SK-N-SH treated with all-trans-retinoic acid at 6 μM for 48 hours (cell line): ENCODE measurements around the gene PRPF19.

Source experiments
- ARNTL ChIP-seq: fragments of 450-650 bp; formaldehyde crosslinking; IDR thresholded peaks from 2 replicates; pipeline ENCODE4 v1.5.0; 2020; ENCODE audit warnings: low read depth, mild to moderate bottlenecking, moderate library complexity, borderline replicate concordance
- BACH2 ChIP-seq: fragments of 250-450 bp; sonication (Bioruptor Pico); IDR thresholded peaks from 2 replicates; pipeline ENCODE4 v1.9.0; 2021; ENCODE audit warnings: mild to moderate bottlenecking, borderline replicate concordance
- CSDC2 ChIP-seq: fragments of 250-450 bp; sonication (Bioruptor Pico); IDR thresholded peaks from 2 replicates; pipeline ENCODE4 v1.5.0; 2020; ENCODE audit warnings: mild to moderate bottlenecking, moderate library complexity
- ESRRG ChIP-seq: fragments of 250-450 bp; sonication (Bioruptor Pico); IDR thresholded peaks from 2 replicates; pipeline ENCODE4 v1.6.1; 2021; ENCODE audit warnings: mild to moderate bottlenecking
- OSR1 ChIP-seq: fragments of 250-450 bp; sonication (Bioruptor Pico); IDR thresholded peaks from 2 replicates; pipeline ENCODE4 v1.8.0; 2022; ENCODE audit warnings: moderate library complexity, mild to moderate bottlenecking, inconsistent platforms
- ZC3H10 ChIP-seq: fragments of 250-450 bp; sonication (Bioruptor Pico); IDR thresholded peaks from 2 replicates; pipeline ENCODE4 v1.5.1; 2021; ENCODE audit warnings: mild to moderate bottlenecking, moderate library complexity
- TF ChIP-seq, protein P1 (sequence below): fragments of 250-450 bp; sonication (Bioruptor Pico); IDR thresholded peaks from 2 replicates; pipeline ENCODE4 v1.5.1; 2020; ENCODE audit warnings: low read depth, mild to moderate bottlenecking, moderate library complexity

GRCh38 chr11:60914633-60915247, 8.4 kb upstream of the PRPF19 start:
- TF ChIP-seq BACH2 (CRISPR knock-in tag): no peak
- TF ChIP-seq ARNTL (CRISPR knock-in tag): no peak
- TF ChIP-seq, protein P1, sequence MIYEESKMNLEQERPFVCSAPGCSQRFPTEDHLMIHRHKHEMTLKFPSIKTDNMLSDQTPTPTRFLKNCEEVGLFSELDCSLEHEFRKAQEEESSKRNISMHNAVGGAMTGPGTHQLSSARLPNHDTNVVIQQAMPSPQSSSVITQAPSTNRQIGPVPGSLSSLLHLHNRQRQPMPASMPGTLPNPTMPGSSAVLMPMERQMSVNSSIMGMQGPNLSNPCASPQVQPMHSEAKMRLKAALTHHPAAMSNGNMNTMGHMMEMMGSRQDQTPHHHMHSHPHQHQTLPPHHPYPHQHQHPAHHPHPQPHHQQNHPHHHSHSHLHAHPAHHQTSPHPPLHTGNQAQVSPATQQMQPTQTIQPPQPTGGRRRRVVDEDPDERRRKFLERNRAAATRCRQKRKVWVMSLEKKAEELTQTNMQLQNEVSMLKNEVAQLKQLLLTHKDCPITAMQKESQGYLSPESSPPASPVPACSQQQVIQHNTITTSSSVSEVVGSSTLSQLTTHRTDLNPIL (CRISPR knock-in tag): no peak
- TF ChIP-seq CSDC2 (CRISPR knock-in tag): no peak
- no peak for TF ChIP-seq ESRRG (CRISPR knock-in tag)
- no peak for TF ChIP-seq OSR1 (CRISPR knock-in tag)
- no peak for TF ChIP-seq ZC3H10 (CRISPR knock-in tag)
